BJ (cell line): ENCODE measurements around the gene COL6A3. TPM values are rescaled to one million over a fixed set of nuclear protein-coding genes. Genes with fewer than 3 reads are reported as not detected.

Source experiments
- CTCF ChIA-PET: fragments of 350-600 bp; formaldehyde crosslinking; extraction: SDS; loops from one replicate; lab custom pipeline; 2021; ENCODE audit warnings: antibody characterized with exemption, inconsistent platforms; lab: Yijun Ruan, JAX
- POLR2A ChIA-PET: fragments of 300-600 bp; sonication (Branson Sonifier 250); formaldehyde crosslinking; extraction: SDS; loops from one replicate; lab custom pipeline; 2021; ENCODE audit warnings: antibody characterized with exemption; lab: Charles Lee
- DNase-seq: peaks from one replicate; pipeline ENCODE4 v3.0.0-alpha.2; 2011; ENCODE audit warnings: low read depth
- H3K27me3 ChIP-seq: 2 replicates; pipeline ENCODE4 v1.6.0; 2011; ENCODE audit warnings: low read length; ENCODE audit not compliant: control insufficient read depth, insufficient read depth
- H3K36me3 ChIP-seq: 2 replicates; pipeline ENCODE4 v1.5.1; 2011; ENCODE audit warnings: low read length; ENCODE audit not compliant: control insufficient read depth, insufficient read depth
- H3K4me3 ChIP-seq: 2 replicates; pipeline ENCODE4 v1.5.1; 2011; ENCODE audit warnings: low read depth, mild to moderate bottlenecking, control low read depth, low read length
- CTCF ChIP-seq: IDR thresholded peaks from 2 replicates; pipeline ENCODE4 v1.5.1; 2011; ENCODE audit warnings: low read depth, mild to moderate bottlenecking, control low read depth, inconsistent platforms, low read length, moderate library complexity; ENCODE audit not compliant: insufficient read depth
- polyA plus RNA-seq: library from polyadenylated mRNA; depleted of rRNA; stranded (reverse); fragments of >200 nt; gene quantifications from 2 replicates; pipeline ENCODE4 v1.2.3, GENCODE V29; 2011

The COL6A3 gene
- polyA plus RNA-seq, 1 experiment, result 695 TPM

GRCh38 chr2:237400199-237400598 is 13.8 kb downstream of the COL6A3 start:
- Histone ChIP-seq H3K27me3 (no peaks in the 10 kb centered on the region), H3K36me3 (peaks cover 13% of the 10 kb centered on the region), H3K4me3 (no peak overlapping the region)
- POLR2A ChIA-PET, result no interaction called here
- no peak for TF ChIP-seq CTCF
- CTCF ChIA-PET, result interaction anchor here (0.7 kb wide), 1 partner anchor 22 kb away, joined by 3 read pairs; no protein-coding TSS in a partner anchor
- no peak for DNase-seq

- POLR2A ChIA-PET, result no interaction called here
Measured at GRCh38 chr2:237397072-237397471, 16.9 kb downstream of the COL6A3 start.

GRCh38 chr2:237393523-237393922 is 20.4 kb downstream of the COL6A3 start:
- DNase-seq, result no peak
- H3K4me3 ChIP-seq, result no peak overlapping the region
- H3K27me3 ChIP-seq, result no peaks in the 10 kb centered on the region
- no peak for TF ChIP-seq CTCF
- ChIA-PET CTCF (interaction anchor here (0.7 to 1.0 kb wide), 2 partner anchors 28 to 246 kb away, joined by 3 read pairs; no protein-coding TSS in a partner anchor), POLR2A (interaction anchor here (0.6 kb wide), 2 partner anchors 16 to 242 kb away, joined by 12 to 15 read pairs; no protein-coding TSS in a partner anchor)
- peaks cover 26% of the 10 kb centered on the region for H3K36me3 ChIP-seq

More at GRCh38 chr2:237397072-237397471, 16.9 kb downstream of the COL6A3 start:
- CTCF ChIA-PET, result no interaction called here
- Histone ChIP-seq H3K27me3 (no peaks in the 10 kb centered on the region), H3K36me3 (peaks cover 23% of the 10 kb centered on the region), H3K4me3 (no peak overlapping the region)
- DNase-seq, result no peak
- TF ChIP-seq CTCF, result no peak

- H3K36me3 ChIP-seq, result peaks cover 32% of the 10 kb centered on the region
- CTCF ChIA-PET, result interaction anchor here (0.7 kb wide), 1 partner anchor 29 kb away, joined by 3 read pairs; no protein-coding TSS in a partner anchor
- no peaks in the 10 kb centered on the region for H3K27me3 ChIP-seq
- H3K4me3 ChIP-seq, result no peak overlapping the region
- no peak for TF ChIP-seq CTCF
- POLR2A ChIA-PET, result no interaction called here
- no peak for DNase-seq
Measured at GRCh38 chr2:237392186-237392585, 21.8 kb downstream of the COL6A3 start.

GRCh38 chr2:237391140-237391539 is 22.8 kb downstream of the COL6A3 start:
- Histone ChIP-seq H3K36me3 (peaks cover 30% of the 10 kb centered on the region), H3K4me3 (no peak overlapping the region), H3K27me3 (no peaks in the 10 kb centered on the region)
- CTCF ChIA-PET, result interaction anchor here (1.2 kb wide), 1 partner anchor 12 kb away, joined by 3 read pairs; no protein-coding TSS in a partner anchor
- POLR2A ChIA-PET, result no interaction called here
- no peak for TF ChIP-seq CTCF
- DNase-seq, result no peak
